Right lobe of liver (tissue), 6 donors: ENCODE results near the gene SEC24D. TPM values are rescaled to one million over a fixed set of nuclear protein-coding genes. Genes with fewer than 3 reads are reported as not detected.

ENCODE experiments used
- ATAC-seq, 4 donors: fragments of 200-7000 bp; cut with Tn5 transposase; one replicate each; pipeline ENCODE4 v1.9.1; 2020; ENCODE audit warnings: mild to moderate bottlenecking in 4 of 4, moderate library complexity in 4 of 4
- DNase-seq, 3 donors: peaks; one replicate each; pipeline ENCODE4 v3.0.0-alpha.2; 2020
- H3K27ac ChIP-seq, 3 donors: fragments of 200-600 bp; one replicate each; pipeline ENCODE4 v1.8.0; 2022
- H3K27me3 ChIP-seq, 2 donors: fragments of 200-600 bp; one replicate each; pipeline ENCODE4 v1.8.0; 2022
- H3K36me3 ChIP-seq, 4 donors: fragments of 200-600 bp; sonication (generic) in 1 of 4; one replicate each; pipeline versions ENCODE4 v1.5.1 to v1.8.0; 2017 to 2022; ENCODE audit warnings: control low read depth in 1 of 4
- H3K4me1 ChIP-seq, 4 donors: fragments of 200-600 bp; sonication (generic) in 1 of 4; one replicate each; pipeline versions ENCODE4 v1.5.1 to v1.8.0; 2017 to 2022; ENCODE audit warnings: control low read depth in 1 of 4
- H3K4me3 ChIP-seq, 3 donors: fragments of 200-600 bp; one replicate each; pipeline ENCODE4 v1.8.0; 2022
- H3K9me3 ChIP-seq, 4 donors: fragments of 200-600 bp; sonication (generic) in 1 of 4; one replicate each; pipeline versions ENCODE4 v1.5.1 to v1.8.0; 2017 to 2022; ENCODE audit warnings: control low read depth in 1 of 4
- CTCF ChIP-seq, 4 donors: fragments of 200-600 bp in 3 of 4; fragments of 450-650 bp in 1 of 4; IDR thresholded peaks; one replicate each; pipeline versions ENCODE4 v1.5.1 to v1.8.0; 2016 to 2022; ENCODE audit warnings: antibody characterized with exemption in 4 of 4, mild to moderate bottlenecking in 2 of 4
- POLR2A ChIP-seq: fragments of 450-650 bp; IDR thresholded peaks from one replicate; pipeline ENCODE4 v1.6.1; 2017; ENCODE audit warnings: antibody characterized with exemption, mild to moderate bottlenecking
- WGBS: methylation state at CpG from one replicate; pipeline ENCODE4 v1.1.6; 2018; ENCODE audit warnings: low coverage, low lambda C conversion rate; ENCODE audit not compliant: insufficient coverage; ENCODE audit errors: missing lambda C conversion rate; 5-methylcytosine and 5-hydroxymethylcytosine counted together
- intact Hi-C, 2 donors: fragments of 100-400 bp; cut with DNase I; formaldehyde crosslinking; loops; one replicate each; pipeline versions ENCODE4 v1.11.2 to v1.14.1; 2022
- total RNA-seq, 6 experiments: library from RNA; depleted of rRNA in 2 of 6; stranded (reverse); fragments of >200 nt in 2 of 6; fragmentation: NEBNext Ultra II Directional in 3 of 6; extraction: Animal tissue kit (Norgen Biotek cat#: 25700) in 3 of 6; gene quantifications; one replicate each; pipeline versions ENCODE4 v1.1.0 to v1.2.4, GENCODE V29; 2016 to 2023
- donor health status: DM: no; HTN: yes; CAD: no.
- donor health status: DM: no; HTN: no; CAD: no.
- donor health status: DM: no; HTN: no; CAD: no.
- donor health status: DM: no; HTN: yes; CAD: no.
- donor health status: DM: no; HTN: yes; CAD: no.

Gene SEC24D
- total RNA-seq, 6 experiments from 2014 or later: 52.2 to 80.1 (median 69.2) TPM

DNA sequence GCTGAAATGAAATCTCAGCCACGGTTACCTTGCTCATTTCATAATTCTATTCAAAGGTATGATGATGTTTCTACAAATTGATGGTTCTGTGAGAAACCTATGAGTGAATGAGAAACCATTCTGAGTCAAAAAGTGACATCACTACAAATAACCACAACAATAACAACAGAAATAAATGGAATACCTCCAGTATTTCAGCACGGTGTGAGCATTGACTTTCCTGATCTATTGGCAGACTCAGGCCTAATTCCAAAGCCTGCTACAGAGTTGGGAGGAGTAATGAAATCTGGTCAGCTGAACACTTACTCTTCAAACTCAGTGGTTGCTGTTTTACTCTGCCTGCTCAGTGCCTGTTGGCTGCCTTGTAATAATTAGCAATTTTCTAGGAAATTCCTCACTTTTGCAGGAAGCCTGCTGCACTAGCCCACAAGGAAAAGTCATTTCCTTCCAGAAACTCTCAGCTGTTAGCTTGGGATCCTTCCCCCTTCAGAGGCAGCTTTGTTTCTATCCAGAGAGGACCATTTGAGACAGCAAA is 33.9 kb upstream of the SEC24D start:
- H3K27ac ChIP-seq: no peak overlapping the region
- H3K27me3 ChIP-seq: no peaks in the 10 kb centered on the region
- H3K36me3 ChIP-seq: no peaks in the 10 kb centered on the region
- TF ChIP-seq POLR2A: no peak
- TF ChIP-seq CTCF (IDR thresholded peaks at IDR 0.05): no peak
- ATAC-seq (peak in 2 of 4 donors; percentile 11 to 29), DNase-seq (no peak)
- H3K4me1 ChIP-seq: no peaks in the 10 kb centered on the region
- no peak overlapping the region for H3K4me3 ChIP-seq
- no peaks in the 10 kb centered on the region for H3K9me3 ChIP-seq
- 58% methylated on average over 2 of the region's 2 CpGs for WGBS
- intact Hi-C loops: no loop called here

DNA sequence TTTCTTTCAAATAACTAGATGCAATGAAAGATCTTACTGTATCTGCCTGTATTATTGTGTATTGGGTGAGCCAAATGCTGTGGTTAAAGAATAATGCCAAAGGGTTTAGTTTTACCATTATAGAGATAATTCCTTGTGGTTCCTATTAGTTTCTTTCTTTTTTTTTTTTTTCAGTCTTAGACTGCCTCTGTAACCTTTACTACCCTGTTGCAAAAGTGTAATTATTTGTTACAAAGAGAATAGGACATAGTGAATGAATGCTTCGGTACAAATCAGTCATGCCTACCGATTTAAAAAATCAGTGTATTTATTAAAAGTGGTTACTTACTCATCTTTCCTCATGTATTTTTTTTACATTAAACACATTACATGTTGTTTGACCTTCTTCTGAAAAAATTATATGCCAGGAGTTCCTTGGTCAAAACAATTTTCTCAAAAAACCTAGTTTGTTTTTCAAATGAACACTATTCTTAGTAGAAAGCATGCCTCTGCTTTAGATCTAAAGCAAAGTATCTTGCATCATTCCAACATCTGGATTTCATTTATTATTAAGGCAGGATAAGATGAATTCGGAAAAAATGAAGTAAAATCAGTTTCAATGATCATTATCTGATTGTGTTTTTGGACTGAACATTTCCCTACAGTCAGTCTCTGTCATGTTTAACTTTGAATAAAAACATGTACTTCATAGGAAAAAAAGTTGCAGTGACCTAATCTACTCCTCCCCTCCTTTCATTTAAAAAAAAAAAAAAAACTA is 31.6 kb upstream of the SEC24D start:
- DNase-seq: no peak
- H3K27me3 ChIP-seq: no peaks in the 10 kb centered on the region
- ATAC-seq: no peak
- 92% methylated on average over 3 of the region's 3 CpGs for WGBS
- H3K4me3 ChIP-seq: no peak overlapping the region
- no peaks in the 10 kb centered on the region for H3K4me1 ChIP-seq
- no peaks in the 10 kb centered on the region for H3K9me3 ChIP-seq
- TF ChIP-seq CTCF (IDR thresholded peaks at IDR 0.05): no peak
- no peak for TF ChIP-seq POLR2A
- H3K27ac ChIP-seq: no peak overlapping the region
- no peaks in the 10 kb centered on the region for H3K36me3 ChIP-seq
- intact Hi-C loops: no loop called here

- Histone ChIP-seq H3K4me3 (no peak overlapping the region), H3K9me3 (no peaks in the 10 kb centered on the region), H3K27ac (no peak overlapping the region), H3K4me1 (no peaks in the 10 kb centered on the region), H3K36me3 (no peaks in the 10 kb centered on the region), H3K27me3 (no peaks in the 10 kb centered on the region)
- 100% methylated on average over 1 of the region's 1 CpG for WGBS
- no peak for ATAC-seq
- intact Hi-C loops: no loop called here
- TF ChIP-seq POLR2A: no peak
- no peak for TF ChIP-seq CTCF (IDR thresholded peaks at IDR 0.05)
- DNase-seq: no peak
Observed at GRCh38 chr4:118866442-118866841, 30.5 kb upstream of the SEC24D start.

GRCh38 chr4:118865091-118865708 is 29.3 kb upstream of the SEC24D start:
- Histone ChIP-seq H3K36me3 (no peaks in the 10 kb centered on the region), H3K27me3 (no peaks in the 10 kb centered on the region), H3K4me3 (no peak overlapping the region), H3K9me3 (no peaks in the 10 kb centered on the region), H3K4me1 (no peaks in the 10 kb centered on the region), H3K27ac (no peak overlapping the region)
- 4% methylated on average over 5 of the region's 5 CpGs for WGBS
- intact Hi-C loops: no loop called here
- DNase-seq (peak in 2 of 3 donors; percentile 25 to 57), ATAC-seq (peak; percentile 100)
- TF ChIP-seq POLR2A: no peak
- TF ChIP-seq CTCF (IDR thresholded peaks at IDR 0.05): peak; percentile 69 to 78 (median 74)
